ENCODE measurements around the gene MLLT1.

DNA sequence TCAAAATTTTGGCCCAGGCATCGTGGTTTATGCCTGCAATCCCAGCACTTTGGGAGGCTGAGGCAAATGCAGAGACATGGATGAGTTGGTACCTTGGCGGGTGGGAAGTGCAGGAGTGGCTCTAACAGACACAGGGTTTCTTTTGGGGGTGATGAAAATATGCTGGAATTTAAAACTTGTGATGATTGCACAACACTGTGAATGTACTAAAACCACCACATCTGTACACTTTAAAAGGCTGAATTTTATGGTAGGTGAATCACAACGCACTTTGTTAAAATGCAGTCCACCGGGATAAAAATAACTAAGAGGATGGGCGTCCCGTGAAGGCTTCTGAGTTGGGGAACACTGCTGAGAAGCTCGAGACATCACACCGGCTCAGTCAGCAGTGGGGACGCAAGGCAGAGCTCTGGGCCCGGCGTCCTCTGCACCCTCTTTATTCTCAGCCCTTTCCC lies 47.1 kb downstream of the MLLT1 start:
- TF ChIP-seq, protein P1, sequence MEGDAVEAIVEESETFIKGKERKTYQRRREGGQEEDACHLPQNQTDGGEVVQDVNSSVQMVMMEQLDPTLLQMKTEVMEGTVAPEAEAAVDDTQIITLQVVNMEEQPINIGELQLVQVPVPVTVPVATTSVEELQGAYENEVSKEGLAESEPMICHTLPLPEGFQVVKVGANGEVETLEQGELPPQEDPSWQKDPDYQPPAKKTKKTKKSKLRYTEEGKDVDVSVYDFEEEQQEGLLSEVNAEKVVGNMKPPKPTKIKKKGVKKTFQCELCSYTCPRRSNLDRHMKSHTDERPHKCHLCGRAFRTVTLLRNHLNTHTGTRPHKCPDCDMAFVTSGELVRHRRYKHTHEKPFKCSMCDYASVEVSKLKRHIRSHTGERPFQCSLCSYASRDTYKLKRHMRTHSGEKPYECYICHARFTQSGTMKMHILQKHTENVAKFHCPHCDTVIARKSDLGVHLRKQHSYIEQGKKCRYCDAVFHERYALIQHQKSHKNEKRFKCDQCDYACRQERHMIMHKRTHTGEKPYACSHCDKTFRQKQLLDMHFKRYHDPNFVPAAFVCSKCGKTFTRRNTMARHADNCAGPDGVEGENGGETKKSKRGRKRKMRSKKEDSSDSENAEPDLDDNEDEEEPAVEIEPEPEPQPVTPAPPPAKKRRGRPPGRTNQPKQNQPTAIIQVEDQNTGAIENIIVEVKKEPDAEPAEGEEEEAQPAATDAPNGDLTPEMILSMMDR (IDR thresholded peaks at IDR 0.05): no peak
- no peak for TF ChIP-seq POLR2A (IDR thresholded peaks at IDR 0.05)

Measured in stomach (tissue), 4 donors.